ENCODE data around the gene SHROOM4. TPM values are rescaled to one million over a fixed set of nuclear protein-coding genes. Genes with fewer than 3 reads are reported as not detected.

SHROOM4 gene
- total and polyA plus RNA-seq, 9 of the 15 experiments (the other 6 are each of a cell fraction or from before 2014, with no cell fraction given), result not detected

DNA sequence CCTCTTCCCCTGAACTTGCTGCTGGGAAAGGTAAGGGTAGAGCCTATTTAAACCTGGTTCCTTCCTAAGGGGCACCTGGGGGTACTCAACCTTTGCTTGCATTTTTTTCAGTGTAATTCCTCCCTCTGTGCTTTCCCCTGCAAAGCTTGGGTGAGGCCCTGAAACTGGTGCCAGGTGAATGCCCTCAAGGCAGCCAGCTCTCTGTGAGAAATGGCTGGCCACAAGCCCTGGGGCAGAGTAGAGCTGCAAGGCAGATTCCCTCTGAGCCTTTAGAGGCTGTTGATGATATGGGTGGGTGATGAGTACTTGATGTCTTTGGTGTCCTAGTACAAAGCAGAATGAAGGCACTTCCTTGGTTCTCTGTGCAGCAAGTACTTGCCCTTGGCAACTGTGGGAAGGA lies 217.9 kb downstream of the SHROOM4 start:
- DNase-seq (ENCODE audit: extremely low read depth in 1 of 4, low spot score in 3 of 4) (no peak), FAIRE-seq (no peak), ATAC-seq (no peak)
- intact Hi-C loops (cut with micrococcal nuclease), result no loop called here
- no peaks in the 10 kb centered on the region for H4K20me1 ChIP-seq (replicated peaks; ENCODE audit: control insufficient read depth, insufficient read depth, low read length)
- in situ Hi-C loops (cut with MboI), result loop anchor here (25.0 kb wide), 2 partner anchors 384 to 1959 kb away; partner anchors contain the start of genes AKAP4 and CCNB3
- H3K27me3 ChIP-seq (ENCODE audit: control insufficient read depth in 2 of 2, insufficient read depth in 2 of 2, low read length in 2 of 2), result no peaks in the 10 kb centered on the region; a peak in 1 of 5 replicates
- H3K27ac ChIP-seq (ENCODE audit: extremely low read depth, low read depth, low read length), result no peak overlapping the region
- H3K36me3 ChIP-seq (ENCODE audit: control insufficient read depth, insufficient read depth, low read length), result no peaks in the 10 kb centered on the region
- no peak overlapping the region for H3K4me3 ChIP-seq
- no peaks in the 10 kb centered on the region for H3K79me2 ChIP-seq (ENCODE audit: control insufficient read depth, insufficient read depth, low read length)
- H3K4me2 ChIP-seq (ENCODE audit: insufficient read depth, low read length), result no peak overlapping the region
- POLR2A ChIA-PET, result no interaction called here
- H3K4me1 ChIP-seq (replicated peaks in 1 of 2; ENCODE audit: control insufficient read depth in 2 of 2, insufficient read depth in 2 of 2, low read length in 2 of 2), result no peaks in the 10 kb centered on the region
- H3K9me1 ChIP-seq (ENCODE audit: control insufficient read depth, insufficient read depth, low read length), result no peaks in the 10 kb centered on the region
- no peak overlapping the region for H2AFZ ChIP-seq (ENCODE audit: low read depth, low read length)
- BruUV-seq (replicated peaks), result no TSS peak
- H3K9me3 ChIP-seq (replicated peaks; ENCODE audit: control insufficient read depth, insufficient read depth, low read depth, low read length), result no peaks in the 10 kb centered on the region
- TF ChIP-seq, protein P1, sequence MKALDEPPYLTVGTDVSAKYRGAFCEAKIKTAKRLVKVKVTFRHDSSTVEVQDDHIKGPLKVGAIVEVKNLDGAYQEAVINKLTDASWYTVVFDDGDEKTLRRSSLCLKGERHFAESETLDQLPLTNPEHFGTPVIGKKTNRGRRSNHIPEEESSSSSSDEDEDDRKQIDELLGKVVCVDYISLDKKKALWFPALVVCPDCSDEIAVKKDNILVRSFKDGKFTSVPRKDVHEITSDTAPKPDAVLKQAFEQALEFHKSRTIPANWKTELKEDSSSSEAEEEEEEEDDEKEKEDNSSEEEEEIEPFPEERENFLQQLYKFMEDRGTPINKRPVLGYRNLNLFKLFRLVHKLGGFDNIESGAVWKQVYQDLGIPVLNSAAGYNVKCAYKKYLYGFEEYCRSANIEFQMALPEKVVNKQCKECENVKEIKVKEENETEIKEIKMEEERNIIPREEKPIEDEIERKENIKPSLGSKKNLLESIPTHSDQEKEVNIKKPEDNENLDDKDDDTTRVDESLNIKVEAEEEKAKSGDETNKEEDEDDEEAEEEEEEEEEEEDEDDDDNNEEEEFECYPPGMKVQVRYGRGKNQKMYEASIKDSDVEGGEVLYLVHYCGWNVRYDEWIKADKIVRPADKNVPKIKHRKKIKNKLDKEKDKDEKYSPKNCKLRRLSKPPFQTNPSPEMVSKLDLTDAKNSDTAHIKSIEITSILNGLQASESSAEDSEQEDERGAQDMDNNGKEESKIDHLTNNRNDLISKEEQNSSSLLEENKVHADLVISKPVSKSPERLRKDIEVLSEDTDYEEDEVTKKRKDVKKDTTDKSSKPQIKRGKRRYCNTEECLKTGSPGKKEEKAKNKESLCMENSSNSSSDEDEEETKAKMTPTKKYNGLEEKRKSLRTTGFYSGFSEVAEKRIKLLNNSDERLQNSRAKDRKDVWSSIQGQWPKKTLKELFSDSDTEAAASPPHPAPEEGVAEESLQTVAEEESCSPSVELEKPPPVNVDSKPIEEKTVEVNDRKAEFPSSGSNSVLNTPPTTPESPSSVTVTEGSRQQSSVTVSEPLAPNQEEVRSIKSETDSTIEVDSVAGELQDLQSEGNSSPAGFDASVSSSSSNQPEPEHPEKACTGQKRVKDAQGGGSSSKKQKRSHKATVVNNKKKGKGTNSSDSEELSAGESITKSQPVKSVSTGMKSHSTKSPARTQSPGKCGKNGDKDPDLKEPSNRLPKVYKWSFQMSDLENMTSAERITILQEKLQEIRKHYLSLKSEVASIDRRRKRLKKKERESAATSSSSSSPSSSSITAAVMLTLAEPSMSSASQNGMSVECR (CRISPR knock-in tag; IDR thresholded peaks at IDR 0.05), result no peak
- no peak for TF ChIP-seq STAT5A (IDR thresholded peaks at IDR 0.05; ENCODE audit: borderline replicate concordance, low read length)
- no peak for TF ChIP-seq PURB (CRISPR knock-in tag; IDR thresholded peaks at IDR 0.05; ENCODE audit: low read depth)
- no peak for TF ChIP-seq HNRNPUL1 (IDR thresholded peaks at IDR 0.05; ENCODE audit: low read length)
- no peak for TF ChIP-seq ZNF121 (CRISPR knock-in tag; conservative IDR thresholded peaks at IDR 0.05)
- no peak for TF ChIP-seq PHF20 (IDR thresholded peaks at IDR 0.05; ENCODE audit: partially characterized antibody)
- H3K9ac ChIP-seq (ENCODE audit: insufficient read depth in 1 of 2, low read depth in 2 of 2, low read length in 2 of 2), result no peak overlapping the region
- CTCF ChIA-PET (ENCODE audit: low intra/inter-chr PET ratio), result no interaction called here

Measured in K562 (cell line).